K562 (cell line): ENCODE measurements around the gene BMPR2. TPM values are rescaled to one million over a fixed set of nuclear protein-coding genes. Genes with fewer than 3 reads are reported as not detected.

ENCODE experiments used
- ATAC-seq: fragments of 200-7000 bp; cut with Tn5 transposase; 3 replicates; pipeline ENCODE4 v1.9.1; 2020; ENCODE audit warnings: moderate library complexity
- BruUV-seq: library from RNA; stranded (reverse); fragments of 400-500 nt; replicated peaks from 2 replicates; lab custom pipeline; 2021; lab: Mats Ljungman, UMichigan
- CTCF ChIA-PET: fragments of 300-600 bp; formaldehyde crosslinking; extraction: SDS; loops from one replicate; lab custom pipeline; 2021; ENCODE audit warnings: low intra/inter-chr PET ratio; lab: Yijun Ruan, JAX
- POLR2A ChIA-PET: fragments of 300-600, 350-650 bp; sonication (Branson Sonifier 250); formaldehyde crosslinking; extraction: SDS; loops from one replicate; lab custom pipeline; 2021; ENCODE audit warnings: antibody characterized with exemption, inconsistent platforms; lab: Yijun Ruan, JAX
- DNase-seq, 4 experiments: peaks; one replicate each; pipeline versions ENCODE4 v3.0.0 to v3.0.0-alpha.2; 2011 to 2018; ENCODE audit warnings: low spot score in 3 of 4, mixed read lengths in 3 of 4; ENCODE audit errors: extremely low read depth in 1 of 4
- FAIRE-seq: peaks from 2 replicates; lab custom pipeline; 2011; peaks lifted over from hg19 to GRCh38; lab: Jason Lieb, UNC
- H2AFZ ChIP-seq: 2 replicates; pipeline ENCODE4 v1.6.0; 2011; ENCODE audit warnings: low read depth, low read length, control low read depth, inconsistent platforms
- H3K27ac ChIP-seq: fragments of 200-600 bp; 3 replicates; pipeline ENCODE4 v1.8.0; 2011; ENCODE audit warnings: low read depth, mild to moderate bottlenecking, control low read depth, inconsistent platforms, low read length, moderate library complexity, mixed read lengths; ENCODE audit errors: extremely low read depth
- H3K27me3 ChIP-seq, 2 experiments: fragments of 300-600 bp in 1 of 2; 2 replicates in 1 of 2; 3 replicates in 1 of 2; pipeline versions ENCODE4 v1.6.0 to v1.8.0; 2011; ENCODE audit warnings: inconsistent platforms in 2 of 2, low read length in 2 of 2, mild to moderate bottlenecking in 1 of 2, mixed read lengths in 1 of 2, moderate library complexity in 1 of 2; ENCODE audit not compliant: control insufficient read depth in 2 of 2, insufficient read depth in 2 of 2
- H3K36me3 ChIP-seq: fragments of 300-600 bp; 3 replicates; pipeline ENCODE4 v1.8.0; 2011; ENCODE audit warnings: mild to moderate bottlenecking, low read length, inconsistent platforms; ENCODE audit not compliant: control insufficient read depth, insufficient read depth
- H3K4me1 ChIP-seq, 2 experiments: fragments of 200-600 bp in 1 of 2; replicated peaks in 1 of 2; 2 replicates in 1 of 2; 3 replicates in 1 of 2; pipeline versions ENCODE4 v1.5.1 to v1.8.0; 2011; ENCODE audit warnings: inconsistent platforms in 2 of 2, low read length in 2 of 2, mild to moderate bottlenecking in 1 of 2, mixed read lengths in 1 of 2, moderate library complexity in 1 of 2; ENCODE audit not compliant: control insufficient read depth in 2 of 2, insufficient read depth in 2 of 2
- H3K4me2 ChIP-seq: 2 replicates; pipeline ENCODE4 v1.6.1; 2011; ENCODE audit warnings: low read length, control low read depth, inconsistent platforms, mixed read lengths; ENCODE audit not compliant: insufficient read depth
- H3K4me3 ChIP-seq: fragments of 200-600 bp; sonication (generic), shearing (Covaris generic); 2 replicates; pipeline ENCODE4 v1.5.1; 2016; ENCODE audit warnings: control low read depth, inconsistent platforms
- H3K79me2 ChIP-seq: fragments of 200-600 bp; 3 replicates; pipeline ENCODE4 v1.8.0; 2011; ENCODE audit warnings: low read length, inconsistent platforms; ENCODE audit not compliant: control insufficient read depth, insufficient read depth
- H3K9ac ChIP-seq, 2 experiments: 2 replicates each; pipeline versions ENCODE4 v1.6.0 to v1.6.1; 2011; ENCODE audit warnings: low read depth in 2 of 2, low read length in 2 of 2, control low read depth in 1 of 2, inconsistent platforms in 1 of 2, mild to moderate bottlenecking in 1 of 2, mixed read lengths in 1 of 2; ENCODE audit not compliant: insufficient read depth in 1 of 2
- H3K9me1 ChIP-seq: one replicate; pipeline ENCODE4 v1.6.0; 2011; ENCODE audit warnings: inconsistent platforms, mild to moderate bottlenecking, low read length, moderate library complexity; ENCODE audit not compliant: control insufficient read depth, insufficient read depth
- H3K9me3 ChIP-seq: replicated peaks from 2 replicates; pipeline ENCODE4 v1.5.1; 2011; ENCODE audit warnings: low read depth, low read length, inconsistent platforms; ENCODE audit not compliant: control insufficient read depth, insufficient read depth
- H4K20me1 ChIP-seq: replicated peaks from 2 replicates; pipeline ENCODE4 v1.6.1; 2011; ENCODE audit warnings: low read length, inconsistent platforms, mixed read lengths; ENCODE audit not compliant: control insufficient read depth, insufficient read depth
- BRF2 ChIP-seq: IDR thresholded peaks from 3 replicates; pipeline ENCODE4 v1.6.1; 2011; ENCODE audit warnings: borderline replicate concordance, mild to moderate bottlenecking; ENCODE audit not compliant: insufficient read length, insufficient read depth
- CBX5 ChIP-seq: IDR thresholded peaks from 2 replicates; pipeline ENCODE4 v1.6.1; 2014; ENCODE audit warnings: low read depth, borderline replicate concordance
- CC2D1A ChIP-seq: fragments of 450-650 bp; IDR thresholded peaks from 2 replicates; pipeline ENCODE4 v1.6.1; 2017; ENCODE audit warnings: mild to moderate bottlenecking
- CREB1 ChIP-seq, 2 experiments: sonication (generic) in 1 of 2; formaldehyde crosslinking in 1 of 2; IDR thresholded peaks; 2 replicates each; pipeline versions ENCODE4 v1.6.1 to v1.8.0; 2012 to 2022; ENCODE audit warnings: inconsistent platforms in 1 of 2, mild to moderate bottlenecking in 1 of 2, missing genetic modification reagents in 1 of 2, moderate library complexity in 1 of 2
- CREB3L1 ChIP-seq: fragments of 450-650 bp; IDR thresholded peaks from 2 replicates; pipeline ENCODE4 v1.6.1; 2014; ENCODE audit warnings: low read depth, mild to moderate bottlenecking, moderate library complexity, borderline replicate concordance
- DNMT1 ChIP-seq: fragments of 450-650 bp; IDR thresholded peaks from 2 replicates; pipeline ENCODE4 v1.6.1; 2016; ENCODE audit warnings: antibody characterized with exemption, mild to moderate bottlenecking
- ILK ChIP-seq: fragments of 450-650 bp; IDR thresholded peaks from 2 replicates; pipeline ENCODE4 v1.6.1; 2016; ENCODE audit warnings: missing genetic modification characterization, low read depth, mild to moderate bottlenecking, missing compliant biosample characterization, moderate library complexity, borderline replicate concordance
- MCM7 ChIP-seq, 2 experiments: fragments of 450-650 bp; IDR thresholded peaks; 2 replicates each; pipeline ENCODE4 v1.6.1; 2016 to 2018
- MEF2A ChIP-seq: IDR thresholded peaks from 2 replicates; pipeline ENCODE4 v1.6.1; 2011; ENCODE audit warnings: low read depth, mild to moderate bottlenecking, low read length, moderate library complexity; ENCODE audit not compliant: control insufficient read depth
- NFIX ChIP-seq: fragments of 250-450 bp; sonication (Bioruptor Pico); IDR thresholded peaks from 2 replicates; pipeline ENCODE4 v1.4.0; 2020; ENCODE audit warnings: low read depth, mild to moderate bottlenecking, moderate library complexity
- NR0B1 ChIP-seq: fragments of 450-650 bp; IDR thresholded peaks from one replicate; pipeline ENCODE4 v1.6.1; 2018; ENCODE audit warnings: mild to moderate bottlenecking, moderate library complexity; ENCODE audit not compliant: partially characterized antibody
- RBM22 ChIP-seq: fragments of 200-400 bp; formaldehyde crosslinking; IDR thresholded peaks from 2 replicates; pipeline ENCODE4 v1.6.1; 2018; ENCODE audit warnings: low read length, low read depth; ENCODE audit not compliant: poor library complexity, severe bottlenecking
- ZNF583 ChIP-seq: fragments of 250-450 bp; sonication (Bioruptor Pico); IDR thresholded peaks from 2 replicates; pipeline ENCODE4 v1.4.0; 2020
- ZNF76 ChIP-seq: fragments of 250-450 bp; sonication (Bioruptor Pico); IDR thresholded peaks from 2 replicates; pipeline ENCODE4 v1.4.0; 2020; ENCODE audit warnings: mild to moderate bottlenecking, moderate library complexity, borderline replicate concordance
- in situ Hi-C: fragments of 300-500 bp; cut with MboI; formaldehyde crosslinking; loops from 4 replicates; pipeline ENCODE4 v1.15.0; 2018; ENCODE audit warnings: inconsistent platforms, mixed read lengths
- intact Hi-C: fragments of 100-400 bp; cut with micrococcal nuclease; formaldehyde crosslinking; loops from 2 replicates; pipeline ENCODE4 v1.14.2; 2022
- polyA plus RNA-seq, 8 experiments: library from polyadenylated mRNA; depleted of rRNA in 4 of 8; stranded (reverse) in 5 of 8; unstranded in 3 of 8; fragments of >200 nt; fragmentation: Nextera tagmentation in 2 of 8; fragmentation: Illumina TruSeq in 1 of 8; extraction: Ambion mirVana in 2 of 8; extraction: Trizol in 1 of 8; gene quantifications; 2 replicates each; pipeline versions ENCODE4 v1.2.1 to v1.2.3, GENCODE V29; 2011 to 2014; ENCODE audit warnings: inconsistent platforms in 1 of 8, missing spikeins in 1 of 8
- total RNA-seq, 7 experiments: library from RNA; depleted of rRNA in 6 of 7; stranded (reverse); fragments of >200 nt in 6 of 7; fragmentation: Illumina TruSeq in 2 of 7; extraction: Trizol in 2 of 7; gene quantifications; 2 replicates each; pipeline versions ENCODE4 v1.2.1 to v1.2.3, GENCODE V29; 2011 to 2021; ENCODE audit warnings: low replicate concordance in 1 of 7
- TF ChIP-seq, protein P1 (sequence below): fragments of 250-450 bp; sonication (Bioruptor Pico); IDR thresholded peaks from 2 replicates; pipeline ENCODE4 v1.4.0; 2020; ENCODE audit warnings: mild to moderate bottlenecking, moderate library complexity

Gene BMPR2
- total and polyA plus RNA-seq, 9 of the 15 experiments (the other 6 are each of a cell fraction or from before 2014, with no cell fraction given): 0.73 to 5.0 (median 3.3) TPM

DNA sequence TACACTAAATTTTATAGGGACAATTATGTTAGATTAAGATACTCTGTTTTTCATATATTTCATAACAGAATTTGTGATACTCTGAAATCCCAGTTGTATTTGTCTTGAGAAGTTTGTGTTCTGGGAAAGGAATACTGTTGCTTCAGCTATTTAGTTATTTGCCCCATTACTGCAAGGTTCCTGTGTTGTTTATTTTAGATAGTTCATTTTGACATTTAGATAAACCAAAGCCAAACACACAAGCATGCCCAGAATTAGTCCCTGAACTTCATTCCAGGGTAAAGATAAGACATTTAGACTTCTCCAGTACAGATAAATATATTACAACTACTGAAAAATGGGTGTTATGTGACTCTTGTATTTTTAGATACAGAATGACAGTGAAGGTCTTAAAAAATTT, 74.7 kb downstream of the BMPR2 start:
- H3K36me3 ChIP-seq: no peaks in the 10 kb centered on the region
- CTCF ChIA-PET: no interaction called here
- H3K79me2 ChIP-seq: no peaks in the 10 kb centered on the region
- H3K4me1 ChIP-seq: no peaks in the 10 kb centered on the region
- H2AFZ ChIP-seq: no peak overlapping the region
- BruUV-seq: no TSS peak
- H4K20me1 ChIP-seq: no peaks in the 10 kb centered on the region
- TF ChIP-seq MCM7 (IDR thresholded peaks at IDR 0.05): no peak
- no peak for TF ChIP-seq CREB3L1
- TF ChIP-seq NR0B1: no peak
- TF ChIP-seq, protein P1, sequence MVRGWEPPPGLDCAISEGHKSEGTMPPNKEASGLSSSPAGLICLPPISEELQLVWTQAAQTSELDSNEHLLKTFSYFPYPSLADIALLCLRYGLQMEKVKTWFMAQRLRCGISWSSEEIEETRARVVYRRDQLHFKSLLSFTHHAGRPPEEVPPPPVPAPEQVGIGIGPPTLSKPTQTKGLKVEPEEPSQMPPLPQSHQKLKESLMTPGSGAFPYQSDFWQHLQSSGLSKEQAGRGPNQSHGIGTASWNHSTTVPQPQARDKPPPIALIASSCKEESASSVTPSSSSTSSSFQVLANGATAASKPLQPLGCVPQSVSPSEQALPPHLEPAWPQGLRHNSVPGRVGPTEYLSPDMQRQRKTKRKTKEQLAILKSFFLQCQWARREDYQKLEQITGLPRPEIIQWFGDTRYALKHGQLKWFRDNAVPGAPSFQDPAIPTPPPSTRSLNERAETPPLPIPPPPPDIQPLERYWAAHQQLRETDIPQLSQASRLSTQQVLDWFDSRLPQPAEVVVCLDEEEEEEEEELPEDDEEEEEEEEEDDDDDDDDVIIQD (CRISPR knock-in tag): no peak
- TF ChIP-seq CC2D1A: no peak
- TF ChIP-seq RBM22: no peak
- no peak for TF ChIP-seq MEF2A
- no peak for TF ChIP-seq ILK (tag)
- TF ChIP-seq BRF2: no peak
- TF ChIP-seq CREB1 (IDR thresholded peaks at IDR 0.05): no peak
- TF ChIP-seq CREB1 (CRISPR knock-in tag; IDR thresholded peaks at IDR 0.05): no peak
- TF ChIP-seq DNMT1: no peak
- TF ChIP-seq NFIX (CRISPR knock-in tag): no peak
- no peak for TF ChIP-seq ZNF76 (CRISPR knock-in tag)
- TF ChIP-seq ZNF583 (CRISPR knock-in tag): no peak
- no peak for TF ChIP-seq CBX5
- no peaks in the 10 kb centered on the region for H3K9me1 ChIP-seq
- no peaks in the 10 kb centered on the region for H3K27me3 ChIP-seq
- no peak overlapping the region for H3K27ac ChIP-seq
- intact Hi-C loops (no loop called here), in situ Hi-C loops (no loop called here)
- no peak overlapping the region for H3K4me3 ChIP-seq
- no peak overlapping the region for H3K9ac ChIP-seq
- DNase-seq (no peak), ATAC-seq (no peak), FAIRE-seq (no peak)
- H3K9me3 ChIP-seq: no peaks in the 10 kb centered on the region
- POLR2A ChIA-PET: no interaction called here
- H3K4me2 ChIP-seq: no peak overlapping the region
